IMR-90 (cell line): Measurements from ENCODE around the gene DUSP28. TPM values are rescaled to one million over a fixed set of nuclear protein-coding genes. Genes with fewer than 3 reads are reported as not detected.

ENCODE experiments used
- ATAC-seq: fragments of 200-7000 bp; cut with Tn5 transposase; 2 replicates; pipeline ENCODE4 v1.9.1; 2020; ENCODE audit warnings: low read depth, mild to moderate bottlenecking, moderate library complexity
- BruUV-seq: library from RNA; stranded (reverse); fragments of 400-500 nt; replicated peaks from 2 replicates; lab custom pipeline; 2021; lab: Mats Ljungman, UMichigan
- CTCF ChIA-PET: fragments of 300-600 bp; formaldehyde crosslinking; extraction: SDS; loops from one replicate; lab custom pipeline; 2021; ENCODE audit warnings: antibody characterized with exemption; lab: Yijun Ruan, JAX
- POLR2A ChIA-PET: fragments of 300-600 bp; sonication (Branson Sonifier 250); formaldehyde crosslinking; loops from one replicate; lab custom pipeline; 2022; ENCODE audit warnings: antibody characterized with exemption; ENCODE audit not compliant: unreplicated experiment; lab: Charles Lee
- DNase-seq: peaks from one replicate; pipeline ENCODE4 v3.0.0; 2013
- H2AFZ ChIP-seq: replicated peaks from 2 replicates; pipeline ENCODE3; 2013; ENCODE audit warnings: low read length, mild to moderate bottlenecking; ENCODE audit not compliant: poor library complexity
- H2AK5ac ChIP-seq: 2 replicates; pipeline ENCODE4 v1.6.1; 2013; ENCODE audit warnings: low read depth, low read length, inconsistent platforms
- H2AK9ac ChIP-seq: replicated peaks from 2 replicates; pipeline ENCODE3; 2013; ENCODE audit warnings: mild to moderate bottlenecking, low read depth, low read length, moderate library complexity; ENCODE audit not compliant: poor library complexity
- H2BK120ac ChIP-seq: 2 replicates; pipeline ENCODE4 v1.6.1; 2013; ENCODE audit warnings: low read depth, low read length, inconsistent platforms
- H2BK15ac ChIP-seq: 3 replicates; pipeline ENCODE4 v1.6.1; 2013; ENCODE audit warnings: low read depth, low read length, inconsistent platforms
- H2BK20ac ChIP-seq: 2 replicates; pipeline ENCODE4 v1.6.1; 2013; ENCODE audit warnings: low read depth, mild to moderate bottlenecking, inconsistent platforms, low read length, moderate library complexity
- H2BK5ac ChIP-seq: 2 replicates; pipeline ENCODE4 v1.6.1; 2013; ENCODE audit warnings: mild to moderate bottlenecking, low read depth, low read length, inconsistent platforms; ENCODE audit not compliant: poor library complexity, severe bottlenecking
- H3K14ac ChIP-seq: replicated peaks from 2 replicates; pipeline ENCODE4 v1.6.1; 2013; ENCODE audit warnings: low read depth, low read length, inconsistent platforms
- H3K18ac ChIP-seq: 2 replicates; pipeline ENCODE4 v1.6.1; 2013; ENCODE audit warnings: low read depth, low read length, control low read depth
- H3K23ac ChIP-seq: 2 replicates; pipeline ENCODE4 v1.6.1; 2013; ENCODE audit warnings: low read depth, low read length, inconsistent platforms
- H3K27ac ChIP-seq: 2 replicates; pipeline ENCODE4 v1.5.1; 2013; ENCODE audit warnings: mild to moderate bottlenecking, control low read depth, low read length; ENCODE audit not compliant: insufficient read depth
- H3K27me3 ChIP-seq: 2 replicates; pipeline ENCODE4 v1.6.1; 2013; ENCODE audit warnings: low read length; ENCODE audit not compliant: control insufficient read depth, insufficient read depth
- H3K36me3 ChIP-seq: 2 replicates; pipeline ENCODE4 v1.6.1; 2013; ENCODE audit warnings: low read length, mixed read lengths; ENCODE audit not compliant: control insufficient read depth, insufficient read depth
- H3K4ac ChIP-seq: 2 replicates; pipeline ENCODE4 v1.6.1; 2013; ENCODE audit warnings: low read depth, low read length, inconsistent platforms
- H3K4me1 ChIP-seq: 2 replicates; pipeline ENCODE4 v1.6.1; 2013; ENCODE audit warnings: low read length, mixed read lengths; ENCODE audit not compliant: control insufficient read depth, insufficient read depth
- H3K4me2 ChIP-seq: 2 replicates; pipeline ENCODE4 v1.6.1; 2013; ENCODE audit warnings: low read depth, mild to moderate bottlenecking, control low read depth, low read length, moderate library complexity
- H3K4me3 ChIP-seq: 2 replicates; pipeline ENCODE4 v1.5.1; 2013; ENCODE audit warnings: low read depth, mild to moderate bottlenecking, control low read depth, low read length, moderate library complexity; ENCODE audit not compliant: insufficient read depth
- H3K56ac ChIP-seq: 2 replicates; pipeline ENCODE4 v1.6.1; 2013; ENCODE audit warnings: low read length, inconsistent platforms; ENCODE audit not compliant: insufficient read depth; ENCODE audit errors: extremely low read depth
- H3K79me1 ChIP-seq, 2 experiments: 2 replicates each; pipeline ENCODE4 v1.6.1; 2013; ENCODE audit warnings: low read length in 2 of 2, inconsistent platforms in 1 of 2, low read depth in 1 of 2
- H3K9ac ChIP-seq: 2 replicates; pipeline ENCODE4 v1.6.1; 2013; ENCODE audit warnings: low read depth, low read length, control low read depth
- H3K9me1 ChIP-seq: 2 replicates; pipeline ENCODE4 v1.6.1; 2013; ENCODE audit warnings: low read length, inconsistent platforms; ENCODE audit not compliant: insufficient read depth
- H3K9me3 ChIP-seq: 2 replicates; pipeline ENCODE4 v1.6.1; 2013; ENCODE audit warnings: low read length; ENCODE audit not compliant: control insufficient read depth, insufficient read depth
- H4K20me1 ChIP-seq: 2 replicates; pipeline ENCODE4 v1.6.1; 2013; ENCODE audit warnings: low read length, inconsistent platforms; ENCODE audit not compliant: insufficient read depth
- H4K5ac ChIP-seq: 2 replicates; pipeline ENCODE4 v1.6.1; 2013; ENCODE audit warnings: mild to moderate bottlenecking, low read depth, low read length, control low read depth
- H4K8ac ChIP-seq, 2 experiments: 2 replicates each; pipeline ENCODE4 v1.6.1; 2013; ENCODE audit warnings: low read depth in 2 of 2, low read length in 2 of 2, control low read depth in 1 of 2, inconsistent platforms in 1 of 2
- H4K91ac ChIP-seq: 2 replicates; pipeline ENCODE4 v1.6.1; 2013; ENCODE audit warnings: low read depth, low read length, inconsistent platforms; ENCODE audit not compliant: insufficient read depth
- BHLHE40 ChIP-seq: fragments of 150-350 bp; IDR thresholded peaks from 2 replicates; pipeline ENCODE4 v1.6.1; 2016; ENCODE audit warnings: mild to moderate bottlenecking, low read depth, low read length
- CEBPB ChIP-seq: IDR thresholded peaks from 2 replicates; pipeline ENCODE4 v1.6.1; 2012; ENCODE audit warnings: low read depth, low read length, improper control_type of control experiment
- CHD1 ChIP-seq: IDR thresholded peaks from 2 replicates; pipeline ENCODE4 v1.6.1; 2012; ENCODE audit warnings: low read depth, low read length, improper control_type of control experiment
- FOS ChIP-seq: fragments of 150-350 bp; IDR thresholded peaks from 2 replicates; pipeline ENCODE4 v1.6.1; 2016; ENCODE audit warnings: low read depth, low read length
- MAFK ChIP-seq: IDR thresholded peaks from 2 replicates; pipeline ENCODE4 v1.6.1; 2012; ENCODE audit warnings: low read depth, low read length, improper control_type of control experiment
- MAZ ChIP-seq: IDR thresholded peaks from 2 replicates; pipeline ENCODE4 v1.6.1; 2012; ENCODE audit warnings: low read depth, mild to moderate bottlenecking, low read length, improper control_type of control experiment, moderate library complexity, borderline replicate concordance
- MXI1 ChIP-seq: IDR thresholded peaks from 2 replicates; pipeline ENCODE4 v1.6.1; 2012; ENCODE audit warnings: low read depth, mild to moderate bottlenecking, low read length, moderate library complexity, borderline replicate concordance
- NFE2L2 ChIP-seq: fragments of 150-350 bp; IDR thresholded peaks from 2 replicates; pipeline ENCODE4 v1.6.1; 2016; ENCODE audit warnings: low read depth, mild to moderate bottlenecking, low read length
- POLR2A ChIP-seq: IDR thresholded peaks from 2 replicates; pipeline ENCODE4 v1.6.1; 2012; ENCODE audit warnings: mild to moderate bottlenecking, low read depth, low read length
- RAD21 ChIP-seq: IDR thresholded peaks from 2 replicates; pipeline ENCODE4 v1.6.1; 2012; ENCODE audit warnings: low read length, improper control_type of control experiment
- RCOR1 ChIP-seq: IDR thresholded peaks from 2 replicates; pipeline ENCODE4 v1.6.1; 2012; ENCODE audit warnings: mild to moderate bottlenecking, low read length, improper control_type of control experiment; ENCODE audit not compliant: insufficient replicate concordance
- RFX5 ChIP-seq: IDR thresholded peaks from 2 replicates; pipeline ENCODE4 v1.8.0; 2012; ENCODE audit warnings: low read depth, mild to moderate bottlenecking, low read length, moderate library complexity
- SMC3 ChIP-seq: fragments of 150-350 bp; IDR thresholded peaks from 2 replicates; pipeline ENCODE4 v1.6.1; 2016; ENCODE audit warnings: low read depth, mild to moderate bottlenecking, antibody characterized with exemption, low read length, moderate library complexity
- WGBS, 2 experiments: methylation state at CpG; one replicate each; pipeline versions ENCODE4 v1.1.5 to v1.1.7; 2013; ENCODE audit warnings: missing lambda C conversion rate in 2 of 2; ENCODE audit not compliant: insufficient read length in 1 of 2; ENCODE audit errors: extremely low coverage in 2 of 2; 5-methylcytosine and 5-hydroxymethylcytosine counted together
- dilution Hi-C: fragments of 300-500 bp; cut with HindIII; formaldehyde crosslinking; loops from one replicate; pipeline ENCODE4 v1.14.3; 2018; ENCODE audit warnings: low sequenced_read_pairs; ENCODE audit not compliant: unreplicated experiment
- in situ Hi-C: fragments of 300-500 bp; cut with MboI; formaldehyde crosslinking; loops from 3 replicates; pipeline ENCODE4 v1.14.3; 2019; ENCODE audit warnings: low sequenced_read_pairs, inconsistent platforms, mixed read lengths
- intact Hi-C: fragments of 100-400 bp; cut with micrococcal nuclease; formaldehyde crosslinking; loops from 2 replicates; pipeline ENCODE4 v1.10.0; 2022
- polyA plus RNA-seq, 3 experiments: library from polyadenylated mRNA; depleted of rRNA; stranded (reverse); fragments of >200 nt; gene quantifications; 2 replicates each; pipeline ENCODE4 v1.2.3, GENCODE V29; 2012; ENCODE audit warnings: low replicate concordance in 1 of 3
- total RNA-seq: library from RNA; depleted of rRNA; stranded (reverse); fragments of >200 nt; gene quantifications from 2 replicates; pipeline ENCODE4 v1.2.3, GENCODE V29; 2012
- TF ChIP-seq, protein P1 (sequence below): conservative IDR thresholded peaks from 2 replicates; pipeline ENCODE4 v1.5.1; 2012; ENCODE audit warnings: mild to moderate bottlenecking, low read depth, low read length, improper control_type of control experiment
- TF ChIP-seq, protein P2 (sequence below): fragments of 150-350 bp; IDR thresholded peaks from 2 replicates; pipeline ENCODE4 v1.6.1; 2017; ENCODE audit warnings: mild to moderate bottlenecking, antibody characterized with exemption, low read length, low read depth
- TF ChIP-seq, protein P3 (sequence below): fragments of 150-350 bp; IDR thresholded peaks from 2 replicates; pipeline ENCODE4 v1.6.1; 2016; ENCODE audit warnings: low read depth, mild to moderate bottlenecking, low read length, moderate library complexity, borderline replicate concordance

Gene DUSP28
- total and polyA plus RNA-seq, 2 of the 4 experiments (the other 2 are of a cell fraction) = 1.1 to 3.3 TPM

DNA sequence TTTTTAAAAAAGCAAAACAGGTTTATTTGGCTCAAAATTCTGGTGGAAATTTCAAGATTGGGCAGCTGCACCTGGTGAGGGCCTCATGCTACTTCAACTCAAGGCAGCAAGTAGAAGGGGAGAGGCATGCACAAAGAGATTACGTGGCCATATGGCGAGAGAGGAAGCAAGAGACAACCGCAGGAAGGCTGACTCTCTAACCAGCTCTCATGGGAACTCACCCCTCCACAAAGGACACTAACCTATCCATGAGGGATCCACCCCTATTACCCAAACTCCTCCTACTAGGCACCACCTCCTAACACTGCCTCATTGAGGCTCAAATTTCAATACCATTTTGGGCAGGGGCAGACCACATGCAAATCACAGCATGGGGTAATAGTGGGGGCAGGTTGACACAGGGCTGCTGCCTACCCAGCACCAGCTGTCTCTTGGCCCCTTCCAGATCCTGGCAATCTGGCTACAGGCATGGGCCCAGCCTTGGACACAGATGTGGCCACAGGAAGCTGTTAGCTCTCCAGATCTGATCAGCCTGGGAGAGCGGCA, 24.4 kb downstream of the DUSP28 start:
- DNase-seq (no peak), ATAC-seq (no peak)
- in situ Hi-C loops (no loop called here), intact Hi-C loops (no loop called here), dilution Hi-C loops (no loop called here)
- Histone ChIP-seq H4K20me1 (peaks cover 27% of the 10 kb centered on the region), H3K27ac (no peak overlapping the region), H2BK15ac (no peak overlapping the region), H3K27me3 (no peaks in the 10 kb centered on the region), H3K4me2 (no peak overlapping the region; the same call in 1 of the 2 replicates), H3K4ac (no peak overlapping the region), H3K9me1 (peaks cover 32% of the 10 kb centered on the region), H3K4me1 (peaks cover 21% of the 10 kb centered on the region), H3K9me3 (peaks cover 2% of the 10 kb centered on the region; the same call in 1 of the 2 replicates), H2BK120ac (no peak overlapping the region), H4K8ac (no peak overlapping the region), H4K91ac (no peak overlapping the region), H3K36me3 (peaks cover 3% of the 10 kb centered on the region), H3K18ac (no peak overlapping the region), H4K5ac (no peak overlapping the region), H2AK9ac (peak overlapping the region; percentile 37), H3K56ac (no peak overlapping the region), H3K23ac (no peak overlapping the region), H3K79me1 (peaks cover 34 to 80% of the 10 kb centered on the region in 2 experiments), H3K14ac (no peak overlapping the region), H2BK20ac (no peak overlapping the region), H3K9ac (no peak overlapping the region), H3K4me3 (no peak overlapping the region), H2AK5ac (no peak overlapping the region), H2BK5ac (no peak overlapping the region), H2AFZ (peak overlapping the region; percentile 10)
- CTCF ChIA-PET = no interaction called here
- WGBS, 2 experiments = no CpG with 5 or more reads among the region's 4 CpGs
- TF ChIP-seq RFX5 (no peak), CEBPB (no peak), POLR2A (no peak), RCOR1 (no peak), FOS (no peak), NFE2L2 (no peak), CHD1 (no peak), MAZ (no peak), RAD21 (no peak), MXI1 (no peak), MAFK (no peak), SMC3 (no peak), BHLHE40 (no peak)
- TF ChIP-seq, protein P1, sequence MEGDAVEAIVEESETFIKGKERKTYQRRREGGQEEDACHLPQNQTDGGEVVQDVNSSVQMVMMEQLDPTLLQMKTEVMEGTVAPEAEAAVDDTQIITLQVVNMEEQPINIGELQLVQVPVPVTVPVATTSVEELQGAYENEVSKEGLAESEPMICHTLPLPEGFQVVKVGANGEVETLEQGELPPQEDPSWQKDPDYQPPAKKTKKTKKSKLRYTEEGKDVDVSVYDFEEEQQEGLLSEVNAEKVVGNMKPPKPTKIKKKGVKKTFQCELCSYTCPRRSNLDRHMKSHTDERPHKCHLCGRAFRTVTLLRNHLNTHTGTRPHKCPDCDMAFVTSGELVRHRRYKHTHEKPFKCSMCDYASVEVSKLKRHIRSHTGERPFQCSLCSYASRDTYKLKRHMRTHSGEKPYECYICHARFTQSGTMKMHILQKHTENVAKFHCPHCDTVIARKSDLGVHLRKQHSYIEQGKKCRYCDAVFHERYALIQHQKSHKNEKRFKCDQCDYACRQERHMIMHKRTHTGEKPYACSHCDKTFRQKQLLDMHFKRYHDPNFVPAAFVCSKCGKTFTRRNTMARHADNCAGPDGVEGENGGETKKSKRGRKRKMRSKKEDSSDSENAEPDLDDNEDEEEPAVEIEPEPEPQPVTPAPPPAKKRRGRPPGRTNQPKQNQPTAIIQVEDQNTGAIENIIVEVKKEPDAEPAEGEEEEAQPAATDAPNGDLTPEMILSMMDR = no peak
- TF ChIP-seq, protein P2, sequence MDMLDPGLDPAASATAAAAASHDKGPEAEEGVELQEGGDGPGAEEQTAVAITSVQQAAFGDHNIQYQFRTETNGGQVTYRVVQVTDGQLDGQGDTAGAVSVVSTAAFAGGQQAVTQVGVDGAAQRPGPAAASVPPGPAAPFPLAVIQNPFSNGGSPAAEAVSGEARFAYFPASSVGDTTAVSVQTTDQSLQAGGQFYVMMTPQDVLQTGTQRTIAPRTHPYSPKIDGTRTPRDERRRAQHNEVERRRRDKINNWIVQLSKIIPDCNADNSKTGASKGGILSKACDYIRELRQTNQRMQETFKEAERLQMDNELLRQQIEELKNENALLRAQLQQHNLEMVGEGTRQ = no peak
- TF ChIP-seq, protein P3, sequence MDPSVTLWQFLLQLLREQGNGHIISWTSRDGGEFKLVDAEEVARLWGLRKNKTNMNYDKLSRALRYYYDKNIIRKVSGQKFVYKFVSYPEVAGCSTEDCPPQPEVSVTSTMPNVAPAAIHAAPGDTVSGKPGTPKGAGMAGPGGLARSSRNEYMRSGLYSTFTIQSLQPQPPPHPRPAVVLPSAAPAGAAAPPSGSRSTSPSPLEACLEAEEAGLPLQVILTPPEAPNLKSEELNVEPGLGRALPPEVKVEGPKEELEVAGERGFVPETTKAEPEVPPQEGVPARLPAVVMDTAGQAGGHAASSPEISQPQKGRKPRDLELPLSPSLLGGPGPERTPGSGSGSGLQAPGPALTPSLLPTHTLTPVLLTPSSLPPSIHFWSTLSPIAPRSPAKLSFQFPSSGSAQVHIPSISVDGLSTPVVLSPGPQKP = no peak
- no TSS peak for BruUV-seq
- POLR2A ChIA-PET = interaction anchor here (0.5 kb wide), 1 partner anchor 112 kb away, joined by 12 read pairs; no protein-coding TSS in a partner anchor
